Transverse colon (tissue), 4 donors: Measurements from ENCODE around the gene PRICKLE2. TPM values are rescaled to one million over a fixed set of nuclear protein-coding genes. Genes with fewer than 3 reads are reported as not detected.

ENCODE experiments used
- DNase-seq: peaks from one replicate; pipeline ENCODE4 v3.0.0-alpha.2; 2019
- H3K27ac ChIP-seq, 4 donors: fragments of 200-600 bp; sonication (generic); 2 replicates each; pipeline ENCODE4 v1.5.1; 2016 to 2018; ENCODE audit warnings: inconsistent platforms in 4 of 4
- H3K27me3 ChIP-seq: fragments of 200-600 bp; sonication (generic); 2 replicates; pipeline ENCODE4 v1.5.1; 2017; ENCODE audit warnings: inconsistent platforms
- H3K36me3 ChIP-seq, 4 donors: fragments of 200-600 bp; sonication (generic); 2 replicates each; pipeline ENCODE4 v1.5.1; 2017 to 2019; ENCODE audit warnings: inconsistent platforms in 4 of 4
- H3K4me1 ChIP-seq, 4 donors: fragments of 200-600 bp; sonication (generic); 2 replicates each; pipeline ENCODE4 v1.5.1; 2017 to 2020; ENCODE audit warnings: inconsistent platforms in 4 of 4
- H3K4me3 ChIP-seq, 4 donors: fragments of 200-600 bp; sonication (generic); 1 replicate in 1 of 4; 2 replicates in 3 of 4; pipeline versions ENCODE4 v1.5.1 to v1.6.1; 2017 to 2019; ENCODE audit warnings: inconsistent platforms in 4 of 4
- H3K9me3 ChIP-seq, 2 donors: fragments of 200-600 bp; sonication (generic); 2 replicates each; pipeline ENCODE4 v1.5.1; 2017 to 2019; ENCODE audit warnings: inconsistent platforms in 2 of 2
- EP300 ChIP-seq: sonication (generic); formaldehyde crosslinking; IDR thresholded peaks from one replicate; pipeline ENCODE4 v1.6.1; 2017; ENCODE audit warnings: antibody characterized with exemption, low read depth
- POLR2A ChIP-seq: fragments of 450-650 bp; IDR thresholded peaks from one replicate; pipeline ENCODE4 v1.6.1; 2016; ENCODE audit warnings: antibody characterized with exemption, mild to moderate bottlenecking, moderate library complexity
- POLR2AphosphoS5 ChIP-seq, 3 donors: sonication (generic); formaldehyde crosslinking; IDR thresholded peaks; one replicate each; pipeline ENCODE4 v1.6.1; 2016; ENCODE audit warnings: antibody characterized with exemption in 3 of 3
- WGBS, 2 donors: methylation state at CpG; one replicate each; pipeline ENCODE4 v1.1.5; 2018; ENCODE audit warnings: low coverage in 1 of 2; 5-methylcytosine and 5-hydroxymethylcytosine counted together
- in situ Hi-C, 4 donors: fragments of 200-750 bp; cut with MboI; loops; one replicate each; pipeline versions ENCODE4 v1.15.0 to v1.15.1; 2017; ENCODE audit warnings: low sequenced_read_pairs in 3 of 4, low pct_ligation_motif_present in 1 of 4, low pct_unique_long_range_greater_than_20kb in 1 of 4
- intact Hi-C: fragments of 100-400 bp; cut with DNase I; formaldehyde crosslinking; loops from one replicate; pipeline ENCODE4 v1.15.1; 2023; ENCODE audit warnings: low total_unique reads
- total RNA-seq, 4 donors: library from RNA; depleted of rRNA; stranded (reverse); fragments of >200 nt; gene quantifications; one replicate each; pipeline ENCODE4 v1.1.0, GENCODE V29; 2016
- TF ChIP-seq, protein P1 (sequence below), 5 experiments: fragments of 200-600 bp in 3 of 5; fragments of 450-650 bp in 2 of 5; sonication (generic) in 3 of 5; IDR thresholded peaks; 1 replicate in 2 of 5; 2 replicates in 3 of 5; pipeline ENCODE4 v1.5.1; 2016 to 2017; ENCODE audit warnings: antibody characterized with exemption in 5 of 5, inconsistent platforms in 3 of 5, mild to moderate bottlenecking in 2 of 5, moderate library complexity in 1 of 5

The PRICKLE2 gene
- total RNA-seq, 4 donors from 2014 or later: 8.5 to 38.4 (median 17.4) TPM

DNA sequence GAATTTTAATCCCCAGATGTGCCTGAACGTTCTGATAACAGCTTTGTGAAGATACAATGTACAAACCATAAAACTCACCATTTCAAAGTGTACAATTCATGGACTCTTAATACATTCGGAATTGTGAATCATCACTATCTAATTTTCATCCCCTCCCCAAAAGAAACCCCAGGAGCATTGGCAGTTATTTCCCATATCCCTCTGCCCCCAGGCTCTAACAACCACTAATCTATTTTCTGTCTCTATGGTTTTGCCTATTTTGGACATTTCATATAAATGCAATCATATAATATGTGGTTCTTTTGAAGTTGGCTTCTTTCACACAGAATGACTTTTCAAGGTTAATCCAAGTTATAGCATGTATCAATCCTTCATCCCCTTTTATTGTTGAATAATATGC lies 25.3 kb downstream of the PRICKLE2 start:
- H3K36me3 ChIP-seq: no peaks in the 10 kb centered on the region
- H3K4me1 ChIP-seq: peaks cover 0 to 8% (median 0%) of the 10 kb centered on the region in 4 donors
- no peaks in the 10 kb centered on the region for H3K27me3 ChIP-seq
- no peak overlapping the region for H3K4me3 ChIP-seq
- in situ Hi-C loops (no loop called here), intact Hi-C loops (no loop called here)
- TF ChIP-seq POLR2AphosphoS5 (IDR thresholded peaks at IDR 0.05) (no peak), POLR2A (no peak), EP300 (no peak)
- TF ChIP-seq, protein P1, sequence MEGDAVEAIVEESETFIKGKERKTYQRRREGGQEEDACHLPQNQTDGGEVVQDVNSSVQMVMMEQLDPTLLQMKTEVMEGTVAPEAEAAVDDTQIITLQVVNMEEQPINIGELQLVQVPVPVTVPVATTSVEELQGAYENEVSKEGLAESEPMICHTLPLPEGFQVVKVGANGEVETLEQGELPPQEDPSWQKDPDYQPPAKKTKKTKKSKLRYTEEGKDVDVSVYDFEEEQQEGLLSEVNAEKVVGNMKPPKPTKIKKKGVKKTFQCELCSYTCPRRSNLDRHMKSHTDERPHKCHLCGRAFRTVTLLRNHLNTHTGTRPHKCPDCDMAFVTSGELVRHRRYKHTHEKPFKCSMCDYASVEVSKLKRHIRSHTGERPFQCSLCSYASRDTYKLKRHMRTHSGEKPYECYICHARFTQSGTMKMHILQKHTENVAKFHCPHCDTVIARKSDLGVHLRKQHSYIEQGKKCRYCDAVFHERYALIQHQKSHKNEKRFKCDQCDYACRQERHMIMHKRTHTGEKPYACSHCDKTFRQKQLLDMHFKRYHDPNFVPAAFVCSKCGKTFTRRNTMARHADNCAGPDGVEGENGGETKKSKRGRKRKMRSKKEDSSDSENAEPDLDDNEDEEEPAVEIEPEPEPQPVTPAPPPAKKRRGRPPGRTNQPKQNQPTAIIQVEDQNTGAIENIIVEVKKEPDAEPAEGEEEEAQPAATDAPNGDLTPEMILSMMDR (IDR thresholded peaks at IDR 0.05): no peak
- no peaks in the 10 kb centered on the region for H3K9me3 ChIP-seq
- WGBS, 2 donors: 54% methylated on average over 2 of the region's 2 CpGs
- H3K27ac ChIP-seq: no peak overlapping the region
- DNase-seq: no peak

DNA sequence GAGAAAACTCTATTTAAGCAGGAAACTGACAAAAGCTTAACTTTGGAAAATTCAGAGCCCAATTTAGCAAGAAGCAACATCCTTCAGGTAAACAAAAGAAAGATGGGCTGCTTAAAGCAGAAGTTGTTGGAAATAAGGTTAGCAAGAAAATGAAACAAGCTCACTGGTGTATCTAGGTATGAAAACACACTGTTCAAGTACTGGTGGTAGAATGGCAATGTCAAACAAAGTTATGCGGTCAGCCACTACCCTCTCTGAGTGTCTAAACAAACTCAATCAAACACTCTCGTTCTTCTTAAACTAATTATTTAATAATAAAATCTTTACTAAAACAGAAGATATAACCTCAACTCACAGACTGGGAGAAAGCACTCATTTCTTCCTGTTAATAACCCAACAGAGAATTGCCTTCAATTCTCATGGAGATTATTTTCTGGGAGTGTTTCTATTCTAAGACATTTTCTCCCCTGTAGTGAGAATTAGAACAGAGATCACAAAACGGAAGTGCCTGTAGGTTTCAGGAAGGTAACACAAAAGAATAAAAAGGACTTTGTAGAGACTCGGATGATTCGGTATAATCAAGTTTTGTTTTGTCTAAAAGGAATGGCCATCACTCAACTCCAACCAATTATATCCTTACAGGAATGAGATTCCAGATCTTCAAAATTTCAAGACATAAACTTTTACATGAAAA lies 28.9 kb downstream of the PRICKLE2 start:
- 85 to 89% methylated on average over 5 of the region's 5 CpGs for WGBS, 2 donors
- Histone ChIP-seq H3K36me3 (no peaks in the 10 kb centered on the region), H3K27ac (no peak overlapping the region), H3K4me3 (no peak overlapping the region), H3K9me3 (no peaks in the 10 kb centered on the region), H3K4me1 (peaks cover 0 to 9% (median 0%) of the 10 kb centered on the region in 4 donors), H3K27me3 (no peaks in the 10 kb centered on the region)
- intact Hi-C loops (no loop called here), in situ Hi-C loops (no loop called here)
- no peak for TF ChIP-seq POLR2A
- no peak for TF ChIP-seq POLR2AphosphoS5 (IDR thresholded peaks at IDR 0.05)
- TF ChIP-seq, protein P1 (IDR thresholded peaks at IDR 0.05): no peak
- TF ChIP-seq EP300: no peak
- DNase-seq: no peak

DNA sequence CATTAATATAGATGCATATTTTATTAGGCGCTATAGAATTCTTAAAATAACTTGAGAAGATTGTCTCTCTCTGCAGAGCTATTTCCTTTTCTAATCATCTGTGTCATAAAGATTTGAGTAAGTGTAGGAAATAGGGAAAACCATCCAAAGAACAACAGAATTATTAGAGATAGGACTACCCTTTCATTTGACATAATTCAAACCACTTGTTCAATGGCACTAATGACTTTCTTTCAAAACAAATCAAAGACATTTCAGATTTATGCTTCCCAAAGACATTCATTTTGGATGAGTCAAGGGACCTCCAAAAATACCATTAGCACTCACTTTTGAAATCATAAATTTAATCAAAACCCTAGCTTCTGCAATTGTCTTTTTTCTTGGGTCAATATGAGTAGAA lies 29.5 kb downstream of the PRICKLE2 start:
- intact Hi-C loops (no loop called here), in situ Hi-C loops (no loop called here)
- 89 to 100% methylated on average over 1 of the region's 1 CpG for WGBS, 2 donors
- DNase-seq: no peak
- Histone ChIP-seq H3K4me1 (peaks cover 0 to 9% (median 0%) of the 10 kb centered on the region in 4 donors), H3K36me3 (no peaks in the 10 kb centered on the region), H3K27me3 (no peaks in the 10 kb centered on the region), H3K9me3 (no peaks in the 10 kb centered on the region), H3K27ac (no peak overlapping the region), H3K4me3 (no peak overlapping the region)
- TF ChIP-seq POLR2AphosphoS5 (IDR thresholded peaks at IDR 0.05): no peak
- TF ChIP-seq, protein P1 (IDR thresholded peaks at IDR 0.05): no peak
- TF ChIP-seq EP300: no peak
- TF ChIP-seq POLR2A: no peak

DNA sequence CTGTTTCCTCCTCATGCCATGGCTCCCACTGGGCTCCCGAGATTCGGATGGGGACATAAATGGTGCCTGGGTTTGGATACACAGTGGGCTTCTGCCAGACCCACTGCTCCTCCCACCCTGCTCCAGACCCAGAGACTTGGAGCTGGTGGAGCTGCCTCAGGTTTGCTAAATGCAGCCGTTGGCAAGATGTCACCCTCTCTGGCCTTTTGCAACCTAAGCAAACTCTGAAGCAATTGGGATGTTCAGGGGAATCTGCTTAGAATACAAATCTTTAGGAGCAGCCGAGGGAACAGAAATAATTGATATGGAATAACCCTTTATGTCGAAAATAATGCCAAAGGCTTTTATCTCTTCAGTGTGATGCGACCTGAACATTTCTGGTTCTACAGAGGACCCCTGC lies 33.4 kb downstream of the PRICKLE2 start:
- H3K4me3 ChIP-seq: no peak overlapping the region
- 89 to 90% methylated on average over 3 to 6 of the region's 6 CpGs for WGBS, 2 donors
- DNase-seq: no peak
- peaks cover 0 to 40% (median 13%) of the 10 kb centered on the region in 4 donors for H3K4me1 ChIP-seq
- H3K36me3 ChIP-seq: no peaks in the 10 kb centered on the region
- in situ Hi-C loops: no loop called here
- H3K27me3 ChIP-seq: no peaks in the 10 kb centered on the region
- intact Hi-C loops: no loop called here
- TF ChIP-seq POLR2AphosphoS5 (IDR thresholded peaks at IDR 0.05) (no peak), EP300 (no peak), POLR2A (no peak)
- TF ChIP-seq, protein P1 (IDR thresholded peaks at IDR 0.05): no peak
- no peak overlapping the region for H3K27ac ChIP-seq
- no peaks in the 10 kb centered on the region for H3K9me3 ChIP-seq
